Mesothelial cell of epicardium (in vitro differentiated cells): ENCODE data around the gene PPP2R3C. TPM values are rescaled to one million over a fixed set of nuclear protein-coding genes. Genes with fewer than 3 reads are reported as not detected.

Source experiments
- DNase-seq, 2 experiments: peaks; one replicate each; pipeline ENCODE4 v3.0.0; 2021; ENCODE audit warnings: low spot score in 2 of 2; ENCODE audit not compliant: unreplicated experiment in 2 of 2
- H3K27ac Mint-ChIP-seq: 2 replicates; pipeline ENCODE4 v1.8.0; 2021; ENCODE audit warnings: mixed read lengths
- H3K27me3 Mint-ChIP-seq: 2 replicates; pipeline ENCODE4 v1.8.0; 2021; ENCODE audit warnings: low read depth, mixed read lengths
- H3K36me3 Mint-ChIP-seq: 2 replicates; pipeline ENCODE4 v1.8.0; 2021; ENCODE audit warnings: mixed read lengths
- H3K4me1 Mint-ChIP-seq: 2 replicates; pipeline ENCODE4 v1.8.0; 2021; ENCODE audit warnings: mixed read lengths
- H3K4me3 Mint-ChIP-seq: 2 replicates; pipeline ENCODE4 v1.8.0; 2021; ENCODE audit warnings: mild to moderate bottlenecking, moderate library complexity, mixed read lengths
- H3K9me3 Mint-ChIP-seq: 2 replicates; pipeline ENCODE4 v1.8.0; 2021; ENCODE audit warnings: mixed read lengths
- total RNA-seq: library from RNA; stranded (reverse); gene quantifications from 3 replicates; pipeline ENCODE4 v1.2.1, GENCODE V29; 2021
- TF ChIP-seq, protein P1 (sequence below): fragments of 200-600 bp; sonication (generic); IDR thresholded peaks from one replicate; pipeline ENCODE4 v1.5.0; 2021; ENCODE audit warnings: antibody characterized with exemption; ENCODE audit not compliant: unreplicated experiment

PPP2R3C gene
- total RNA-seq, 1 donor from 2014 or later = 25.2 TPM

DNA sequence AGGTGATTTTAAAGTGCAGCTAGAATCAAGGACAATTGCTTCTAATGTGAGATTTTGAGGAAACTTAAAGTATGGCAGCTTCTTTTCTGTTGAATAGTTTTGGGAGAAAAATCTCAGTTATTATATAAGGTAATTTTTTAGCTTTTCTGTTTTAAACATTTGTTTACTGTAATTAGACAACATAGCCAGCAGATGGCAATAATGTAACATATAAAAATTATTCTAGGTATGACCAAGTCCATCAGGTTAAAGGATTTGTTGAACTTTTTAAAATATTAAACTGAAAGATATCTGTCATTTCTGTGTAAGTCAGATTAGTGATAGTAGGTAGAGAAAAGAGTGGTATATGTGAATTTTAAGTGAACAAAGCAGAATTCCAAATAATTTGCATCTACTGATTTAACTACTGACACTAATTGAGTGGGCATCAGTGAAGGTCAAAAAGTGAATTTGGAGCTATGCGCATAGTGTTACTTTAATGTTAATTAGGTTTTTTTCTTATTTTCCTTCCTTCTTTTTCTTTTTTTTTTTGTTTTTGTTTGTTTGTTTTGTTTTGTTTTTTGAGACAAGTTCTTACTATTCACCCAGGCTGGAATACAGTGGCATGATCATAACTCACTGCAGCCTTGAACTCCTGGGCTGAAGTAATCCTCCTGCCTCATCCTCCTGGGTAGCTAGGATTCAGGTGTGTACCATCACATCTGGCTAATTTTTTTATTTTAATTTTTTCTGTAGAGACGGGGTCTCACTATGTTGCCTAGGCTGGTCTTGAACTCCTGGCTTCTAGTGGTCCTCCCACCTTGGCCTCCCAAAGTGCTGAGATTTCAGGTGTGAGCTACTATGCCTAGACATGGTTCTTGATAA lies 19.2 kb upstream of the PPP2R3C start:
- H3K4me3 Mint-ChIP-seq = no peak overlapping the region
- H3K27ac Mint-ChIP-seq = no peak overlapping the region
- no peaks in the 10 kb centered on the region for H3K27me3 Mint-ChIP-seq
- H3K9me3 Mint-ChIP-seq = no peaks in the 10 kb centered on the region
- H3K36me3 Mint-ChIP-seq = peaks cover 2% of the 10 kb centered on the region
- H3K4me1 Mint-ChIP-seq = no peaks in the 10 kb centered on the region
- DNase-seq = no peak
- TF ChIP-seq, protein P1, sequence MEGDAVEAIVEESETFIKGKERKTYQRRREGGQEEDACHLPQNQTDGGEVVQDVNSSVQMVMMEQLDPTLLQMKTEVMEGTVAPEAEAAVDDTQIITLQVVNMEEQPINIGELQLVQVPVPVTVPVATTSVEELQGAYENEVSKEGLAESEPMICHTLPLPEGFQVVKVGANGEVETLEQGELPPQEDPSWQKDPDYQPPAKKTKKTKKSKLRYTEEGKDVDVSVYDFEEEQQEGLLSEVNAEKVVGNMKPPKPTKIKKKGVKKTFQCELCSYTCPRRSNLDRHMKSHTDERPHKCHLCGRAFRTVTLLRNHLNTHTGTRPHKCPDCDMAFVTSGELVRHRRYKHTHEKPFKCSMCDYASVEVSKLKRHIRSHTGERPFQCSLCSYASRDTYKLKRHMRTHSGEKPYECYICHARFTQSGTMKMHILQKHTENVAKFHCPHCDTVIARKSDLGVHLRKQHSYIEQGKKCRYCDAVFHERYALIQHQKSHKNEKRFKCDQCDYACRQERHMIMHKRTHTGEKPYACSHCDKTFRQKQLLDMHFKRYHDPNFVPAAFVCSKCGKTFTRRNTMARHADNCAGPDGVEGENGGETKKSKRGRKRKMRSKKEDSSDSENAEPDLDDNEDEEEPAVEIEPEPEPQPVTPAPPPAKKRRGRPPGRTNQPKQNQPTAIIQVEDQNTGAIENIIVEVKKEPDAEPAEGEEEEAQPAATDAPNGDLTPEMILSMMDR = no peak

DNA sequence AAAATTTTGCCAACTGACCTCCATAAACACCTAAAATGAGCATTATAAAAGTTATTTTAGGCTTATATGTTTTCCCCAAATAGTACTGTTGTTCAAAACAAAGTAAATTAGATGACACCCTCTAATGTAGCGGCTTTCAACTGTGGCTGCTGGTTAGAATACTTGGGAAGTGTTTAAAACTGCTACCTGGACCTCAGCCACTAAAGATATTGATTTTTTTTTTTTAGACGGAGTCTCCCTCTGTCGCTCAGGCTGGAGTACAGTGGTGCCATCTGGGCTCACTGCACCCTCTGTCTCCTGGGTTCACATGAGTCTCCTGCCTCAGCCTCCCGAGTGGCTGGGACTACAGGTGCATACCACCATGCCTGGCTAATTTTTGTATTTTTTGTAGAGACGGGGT lies 16.8 kb upstream of the PPP2R3C start:
- TF ChIP-seq, protein P1 = no peak
- no peak overlapping the region for H3K27ac Mint-ChIP-seq
- H3K27me3 Mint-ChIP-seq = no peaks in the 10 kb centered on the region
- H3K4me1 Mint-ChIP-seq = no peaks in the 10 kb centered on the region
- no peak for DNase-seq
- no peaks in the 10 kb centered on the region for H3K9me3 Mint-ChIP-seq
- peaks cover 24% of the 10 kb centered on the region for H3K36me3 Mint-ChIP-seq
- H3K4me3 Mint-ChIP-seq = no peak overlapping the region

DNA sequence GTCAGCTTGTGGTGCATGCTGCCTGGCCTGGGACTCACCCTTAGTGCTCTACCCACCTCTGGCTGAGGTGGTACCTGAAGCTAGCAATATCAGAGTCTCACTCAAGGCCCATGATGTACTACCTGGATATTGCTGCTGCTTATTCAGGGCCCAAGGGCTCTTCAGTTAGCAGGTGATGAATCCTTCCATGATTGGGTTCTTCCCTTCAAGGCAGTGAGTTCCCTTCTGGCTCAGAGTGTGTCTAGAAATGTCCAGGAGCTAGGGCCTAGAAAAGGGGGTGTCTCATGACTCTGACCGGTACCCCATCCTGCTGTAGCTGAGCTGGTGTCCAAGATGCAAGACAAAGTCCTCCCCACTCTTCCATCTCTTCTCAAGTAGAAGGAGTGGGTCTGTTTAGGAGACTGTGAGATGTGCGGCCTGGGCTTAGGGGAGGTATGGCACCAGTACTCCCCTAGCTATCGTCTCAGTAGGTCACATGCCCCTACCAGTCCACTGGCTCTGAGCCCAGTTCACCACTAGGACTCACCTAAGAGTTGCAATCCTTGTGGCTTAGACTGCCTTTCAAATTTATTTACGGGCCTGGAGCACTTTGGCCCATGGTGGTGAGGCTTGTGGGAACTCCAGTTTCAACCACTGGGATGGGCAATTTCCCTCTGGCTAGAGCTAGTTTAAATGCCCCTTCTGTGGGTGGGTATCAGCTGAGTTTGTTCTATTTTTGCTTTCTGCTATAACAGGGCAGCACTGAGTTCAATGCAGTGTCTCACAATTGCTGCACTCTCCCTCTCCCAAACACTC lies 12.7 kb upstream of the PPP2R3C start:
- H3K4me3 Mint-ChIP-seq = no peak overlapping the region
- no peak overlapping the region for H3K27ac Mint-ChIP-seq
- no peaks in the 10 kb centered on the region for H3K4me1 Mint-ChIP-seq
- H3K27me3 Mint-ChIP-seq = no peaks in the 10 kb centered on the region
- TF ChIP-seq, protein P1 = no peak
- peaks cover 5% of the 10 kb centered on the region for H3K9me3 Mint-ChIP-seq
- H3K36me3 Mint-ChIP-seq = peaks cover 38% of the 10 kb centered on the region
- DNase-seq = no peak

DNA sequence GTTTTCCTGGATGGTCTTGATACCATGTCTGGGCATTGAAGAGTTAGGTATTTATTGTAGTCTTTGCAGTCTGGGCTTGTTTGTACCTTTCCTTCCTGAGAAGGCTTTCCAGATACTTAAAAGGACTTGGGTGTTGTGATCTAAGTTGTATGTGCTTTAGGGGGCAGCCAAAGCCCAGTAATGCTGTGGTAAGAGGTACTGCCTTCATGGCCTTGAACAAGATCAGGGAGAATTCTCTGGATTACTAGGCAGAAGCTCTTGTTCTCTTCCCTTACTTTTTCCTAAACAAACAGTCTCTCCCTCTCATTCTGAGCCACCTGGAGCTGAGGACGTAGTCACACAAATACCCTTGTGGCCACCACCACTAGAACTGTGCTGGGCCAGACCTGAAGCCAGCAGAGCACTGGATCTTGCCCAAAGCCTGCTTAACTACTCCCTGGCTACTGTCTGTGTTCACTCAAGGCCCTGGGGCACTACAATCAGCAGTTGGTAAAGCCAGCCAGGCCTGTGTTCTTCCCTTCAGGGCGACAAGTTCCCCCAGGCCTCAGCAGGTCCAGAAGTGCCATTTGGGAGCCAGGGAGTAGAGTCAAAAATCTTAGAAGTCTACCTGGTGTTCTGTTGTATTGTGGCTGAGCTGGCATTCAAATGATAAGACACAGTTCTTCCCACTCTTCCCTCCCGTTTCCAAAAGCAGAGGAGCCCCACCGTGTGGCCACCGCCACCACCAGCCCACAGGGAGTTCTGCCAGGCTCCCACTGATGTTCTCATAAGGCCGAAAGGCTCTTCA lies 11.9 kb upstream of the PPP2R3C start:
- H3K4me3 Mint-ChIP-seq = no peak overlapping the region
- no peaks in the 10 kb centered on the region for H3K4me1 Mint-ChIP-seq
- H3K9me3 Mint-ChIP-seq = peaks cover 5% of the 10 kb centered on the region
- TF ChIP-seq, protein P1 = no peak
- no peak overlapping the region for H3K27ac Mint-ChIP-seq
- H3K36me3 Mint-ChIP-seq = peaks cover 42% of the 10 kb centered on the region
- no peak for DNase-seq
- no peaks in the 10 kb centered on the region for H3K27me3 Mint-ChIP-seq

DNA sequence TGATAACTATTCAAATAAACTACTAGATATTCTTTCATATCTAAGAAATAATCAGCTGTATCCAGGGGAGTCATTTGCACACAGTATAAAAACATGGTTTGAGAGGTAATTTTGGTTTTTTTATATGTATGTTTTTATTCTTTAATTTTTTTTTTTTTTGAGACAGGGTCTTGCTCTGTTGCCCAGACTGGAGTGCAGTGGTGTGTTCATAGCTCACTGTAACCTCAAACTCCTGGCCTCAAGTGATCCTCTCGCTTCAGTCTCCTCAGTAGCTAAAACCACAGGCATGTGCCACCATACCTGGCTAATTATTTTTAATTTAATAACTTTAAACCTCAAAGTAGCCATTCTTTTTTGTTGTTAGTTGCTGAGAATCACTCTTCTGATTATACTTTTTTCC lies 2.3 kb upstream of the PPP2R3C start:
- H3K4me1 Mint-ChIP-seq = peaks cover 38% of the 10 kb centered on the region
- no peaks in the 10 kb centered on the region for H3K27me3 Mint-ChIP-seq
- H3K9me3 Mint-ChIP-seq = no peaks in the 10 kb centered on the region
- peaks cover 23% of the 10 kb centered on the region for H3K36me3 Mint-ChIP-seq
- DNase-seq = no peak
- peak overlapping the region; percentile 97 for H3K4me3 Mint-ChIP-seq
- TF ChIP-seq, protein P1 = no peak
- peak overlapping the region; percentile 100 for H3K27ac Mint-ChIP-seq
